Muscle of leg (tissue), 11 donors: ENCODE measurements around the gene CDH11. TPM values are rescaled to one million over a fixed set of nuclear protein-coding genes. Genes with fewer than 3 reads are reported as not detected.

ENCODE experiments used
- DNase-seq: peaks from one replicate; pipeline ENCODE4 v3.0.0; 2013
- H3K27ac ChIP-seq: one replicate; pipeline ENCODE4 v1.5.1; 2013; ENCODE audit warnings: mild to moderate bottlenecking, low read length, control low read depth
- H3K27me3 ChIP-seq: one replicate; pipeline ENCODE4 v1.6.1; 2013; ENCODE audit warnings: low read length; ENCODE audit not compliant: control insufficient read depth, insufficient read depth
- H3K36me3 ChIP-seq: one replicate; pipeline ENCODE4 v1.6.1; 2013; ENCODE audit warnings: low read length; ENCODE audit not compliant: control insufficient read depth, insufficient read depth
- H3K4me1 ChIP-seq: one replicate; pipeline ENCODE4 v1.6.1; 2013; ENCODE audit warnings: low read length; ENCODE audit not compliant: control insufficient read depth, insufficient read depth
- H3K4me3 ChIP-seq: one replicate; pipeline ENCODE4 v1.5.1; 2013; ENCODE audit warnings: low read length, control low read depth
- H3K9me3 ChIP-seq: replicated peaks from 2 replicates; pipeline ENCODE4 v1.6.1; 2013; ENCODE audit warnings: low read depth, low read length; ENCODE audit not compliant: control insufficient read depth
- WGBS: methylation state at CpG from one replicate; pipeline ENCODE4 v1.1.5; 2013; ENCODE audit warnings: missing lambda C conversion rate; ENCODE audit not compliant: insufficient coverage; 5-methylcytosine and 5-hydroxymethylcytosine counted together
- polyA plus RNA-seq, 8 donors: library from polyadenylated mRNA; unstranded; fragments of 120-200 nt; gene quantifications; one replicate each; pipeline versions ENCODE4 v1.2.1 to v1.2.3, GENCODE V29; 2013; ENCODE audit warnings: inconsistent platforms in 1 of 8, low replicate concordance in 1 of 8; ENCODE audit not compliant: insufficient read length in 8 of 8, insufficient read depth in 1 of 8
- total RNA-seq: library from RNA; stranded (reverse); fragments of 120-200 nt; gene quantifications from one replicate; pipeline ENCODE4 v1.2.4, GENCODE V29; 2013

Gene CDH11
- total and polyA plus RNA-seq, 9 donors = 40.7 to 114 (median 74.9) TPM

GRCh38 chr16:64993464-64993863 lies 128.4 kb downstream of the CDH11 start:
- H3K36me3 ChIP-seq = peaks cover 34% of the 10 kb centered on the region
- H3K9me3 ChIP-seq = no peaks in the 10 kb centered on the region
- 20% methylated on average over 1 of the region's 2 CpGs for WGBS
- no peak overlapping the region for H3K4me3 ChIP-seq
- no peaks in the 10 kb centered on the region for H3K4me1 ChIP-seq
- H3K27ac ChIP-seq = no peak overlapping the region
- H3K27me3 ChIP-seq = no peaks in the 10 kb centered on the region
- no peak for DNase-seq

DNA sequence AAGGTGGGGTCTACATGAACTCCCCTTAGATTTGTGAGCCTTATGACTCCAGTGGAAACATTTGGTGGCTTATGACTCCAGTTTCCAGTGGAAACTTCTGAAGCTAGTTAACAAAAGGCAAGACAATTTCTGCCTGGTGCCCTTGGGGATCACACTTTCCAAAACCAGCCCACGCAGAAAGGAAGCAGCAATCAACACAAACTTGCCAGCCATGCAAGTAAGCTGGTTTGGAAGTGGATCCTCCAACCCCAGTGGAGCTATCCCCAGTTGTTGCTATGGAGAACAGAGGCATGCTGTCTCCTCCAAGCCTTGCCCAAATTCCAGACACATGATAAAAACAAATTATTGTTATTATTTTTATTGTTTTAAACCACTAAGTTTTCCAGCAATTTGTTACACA lies 130.9 kb downstream of the CDH11 start:
- no peak overlapping the region for H3K4me3 ChIP-seq
- H3K36me3 ChIP-seq = peaks cover 38% of the 10 kb centered on the region
- no peaks in the 10 kb centered on the region for H3K4me1 ChIP-seq
- H3K27me3 ChIP-seq = no peaks in the 10 kb centered on the region
- no peaks in the 10 kb centered on the region for H3K9me3 ChIP-seq
- H3K27ac ChIP-seq = no peak overlapping the region
- DNase-seq = peak; percentile 57
- no CpG with 5 or more reads among the region's 1 CpG for WGBS

DNA sequence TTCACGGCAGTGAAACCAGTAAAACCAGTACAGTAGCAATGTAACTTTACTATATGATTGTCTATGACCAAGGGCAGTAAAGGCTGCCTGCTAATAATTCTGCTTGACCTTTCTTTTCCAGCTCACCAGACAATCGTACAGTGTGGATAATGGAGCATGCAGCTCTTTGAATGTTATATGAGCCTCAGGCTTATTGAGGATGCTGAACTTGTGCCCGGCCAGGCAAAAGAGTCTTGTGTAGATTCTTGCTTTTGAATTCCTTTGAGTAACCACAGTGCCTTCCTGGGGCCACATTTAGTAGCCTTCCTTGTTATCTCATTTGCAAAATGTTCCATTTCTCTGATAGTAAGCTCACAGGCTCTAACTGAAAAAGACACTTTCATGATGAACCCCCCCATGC lies 131.8 kb downstream of the CDH11 start:
- Histone ChIP-seq H3K9me3 (no peaks in the 10 kb centered on the region), H3K4me3 (no peak overlapping the region), H3K27ac (no peak overlapping the region), H3K4me1 (no peaks in the 10 kb centered on the region), H3K36me3 (peaks cover 41% of the 10 kb centered on the region), H3K27me3 (no peaks in the 10 kb centered on the region)
- DNase-seq = no peak
- no CpG with 5 or more reads among the region's 3 CpGs for WGBS

- H3K4me1 ChIP-seq = no peaks in the 10 kb centered on the region
- no peak overlapping the region for H3K27ac ChIP-seq
- whole genome bisulfite sequencing = 100% methylated on average over 2 of the region's 3 CpGs
- no peaks in the 10 kb centered on the region for H3K9me3 ChIP-seq
- no peaks in the 10 kb centered on the region for H3K27me3 ChIP-seq
- no peak overlapping the region for H3K4me3 ChIP-seq
- peaks cover 41% of the 10 kb centered on the region for H3K36me3 ChIP-seq
- no peak for DNase-seq
Observed at GRCh38 chr16:64989050-64989449, 132.8 kb downstream of the CDH11 start.

DNA sequence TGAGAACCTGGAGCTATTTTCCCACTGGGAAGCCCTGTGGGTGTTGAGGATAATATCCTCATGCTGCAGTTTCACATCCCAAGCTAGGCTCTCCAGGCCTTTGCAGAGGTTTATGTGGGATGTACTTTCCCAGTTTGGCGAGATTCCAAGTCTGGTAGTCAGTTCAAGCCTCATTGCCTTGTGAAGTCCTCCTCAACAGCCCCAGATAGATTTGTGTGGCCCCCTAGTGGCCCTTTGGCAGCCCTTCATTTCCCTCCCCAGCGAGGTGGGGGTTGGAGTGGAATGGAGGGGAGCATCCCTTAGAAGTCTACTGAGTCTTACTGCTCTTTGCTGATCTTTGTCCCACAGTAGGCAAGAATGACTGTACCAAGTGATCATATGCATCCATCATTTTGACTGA lies 137.9 kb downstream of the CDH11 start:
- Histone ChIP-seq H3K4me3 (no peak overlapping the region), H3K27ac (no peak overlapping the region), H3K27me3 (no peaks in the 10 kb centered on the region), H3K4me1 (peaks cover 2% of the 10 kb centered on the region), H3K9me3 (no peaks in the 10 kb centered on the region), H3K36me3 (peaks cover 34% of the 10 kb centered on the region)
- 20% methylated on average over 1 of the region's 2 CpGs for WGBS
- DNase-seq = peak; percentile 74

- Histone ChIP-seq H3K4me1 (peaks cover 2% of the 10 kb centered on the region), H3K4me3 (no peak overlapping the region), H3K27ac (no peak overlapping the region), H3K9me3 (no peaks in the 10 kb centered on the region), H3K27me3 (no peaks in the 10 kb centered on the region), H3K36me3 (peaks cover 28% of the 10 kb centered on the region)
- peak; percentile 24 for DNase-seq
- 94% methylated on average over 2 of the region's 3 CpGs for WGBS
Observed at GRCh38 chr16:64983231-64983630, 138.6 kb downstream of the CDH11 start.

- H3K27me3 ChIP-seq = no peaks in the 10 kb centered on the region
- peaks cover 2% of the 10 kb centered on the region for H3K4me1 ChIP-seq
- H3K9me3 ChIP-seq = no peaks in the 10 kb centered on the region
- no peak for DNase-seq
- peaks cover 23% of the 10 kb centered on the region for H3K36me3 ChIP-seq
- WGBS = no CpG with 5 or more reads among the region's 3 CpGs
- no peak overlapping the region for H3K27ac ChIP-seq
- H3K4me3 ChIP-seq = no peak overlapping the region
Observed at GRCh38 chr16:64982581-64982980, 139.3 kb downstream of the CDH11 start.

DNA sequence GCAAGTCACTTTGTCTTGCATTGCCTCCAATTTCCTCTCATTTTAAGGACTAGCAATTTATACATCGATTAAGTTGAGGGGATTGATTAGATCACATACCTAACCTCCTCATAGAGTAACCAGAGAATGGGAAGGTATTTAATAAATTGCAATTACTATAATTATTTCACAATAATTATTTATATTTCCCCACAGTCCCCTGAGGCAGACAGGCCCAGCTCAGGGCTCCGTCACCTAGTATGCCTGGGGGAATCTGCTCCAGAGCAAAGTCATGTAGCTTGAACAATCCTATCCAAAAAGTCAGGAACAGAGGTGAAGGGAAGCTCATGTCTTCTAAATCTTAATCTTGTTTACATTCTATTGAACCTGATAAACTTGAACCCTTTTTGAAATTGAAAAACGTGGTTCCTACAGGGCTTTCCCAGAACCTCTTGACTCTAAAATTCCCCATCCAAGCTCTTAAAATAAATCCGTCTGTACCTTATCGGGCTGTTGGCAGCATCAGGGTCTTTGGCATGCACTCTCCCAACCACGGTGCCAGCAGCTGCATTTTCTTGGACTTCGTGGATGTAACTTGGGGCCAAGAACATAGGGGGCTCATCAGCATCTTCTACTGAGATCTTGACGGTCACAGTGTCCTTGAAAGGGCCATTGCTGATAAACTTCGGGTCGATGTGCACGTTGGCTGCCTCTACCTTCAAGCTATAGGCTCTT lies 140.1 kb downstream of the CDH11 start:
- no peaks in the 10 kb centered on the region for H3K27me3 ChIP-seq
- H3K4me1 ChIP-seq = peaks cover 2% of the 10 kb centered on the region
- no peak for DNase-seq
- no peak overlapping the region for H3K27ac ChIP-seq
- WGBS = 64% methylated on average over 6 of the region's 11 CpGs
- H3K4me3 ChIP-seq = no peak overlapping the region
- H3K36me3 ChIP-seq = peaks cover 16% of the 10 kb centered on the region
- no peaks in the 10 kb centered on the region for H3K9me3 ChIP-seq

DNA sequence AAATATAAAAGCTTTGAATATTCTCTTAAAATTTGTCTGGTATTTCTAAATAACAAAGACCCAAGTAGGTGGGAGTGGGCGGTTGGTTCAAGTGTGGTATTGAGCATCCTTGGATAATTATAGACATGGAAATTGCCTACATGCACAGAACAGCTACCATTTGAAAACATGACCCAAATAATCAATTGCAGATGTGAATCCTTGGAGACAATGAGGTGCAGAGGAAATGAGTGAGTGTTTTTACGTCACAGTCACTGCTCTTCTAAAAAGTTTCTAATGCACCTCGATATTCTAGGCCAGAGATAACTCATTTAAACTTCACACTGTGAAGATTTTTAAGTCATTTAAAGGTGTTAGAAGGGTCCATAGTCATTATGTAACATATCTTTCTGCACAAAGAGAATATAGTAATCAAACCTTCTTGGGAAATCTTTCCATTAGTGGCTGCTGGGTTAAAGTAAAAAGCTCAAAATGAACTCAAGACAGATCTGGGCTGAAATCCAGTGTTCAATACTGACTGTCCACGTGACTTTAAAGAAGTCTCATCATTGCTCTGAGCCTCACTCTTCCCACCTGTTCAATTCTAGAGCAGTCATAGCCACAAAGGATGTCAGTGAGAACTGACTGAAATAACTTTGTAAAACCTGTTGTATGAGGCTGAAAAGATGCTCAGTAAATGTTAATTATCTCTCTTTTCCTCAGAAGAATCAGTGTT lies 144.5 kb downstream of the CDH11 start:
- Histone ChIP-seq H3K36me3 (peaks cover 18% of the 10 kb centered on the region), H3K4me3 (no peak overlapping the region), H3K9me3 (no peaks in the 10 kb centered on the region), H3K27ac (no peak overlapping the region), H3K27me3 (no peaks in the 10 kb centered on the region), H3K4me1 (peaks cover 2% of the 10 kb centered on the region)
- no peak for DNase-seq
- no CpG with 5 or more reads among the region's 4 CpGs for WGBS

DNA sequence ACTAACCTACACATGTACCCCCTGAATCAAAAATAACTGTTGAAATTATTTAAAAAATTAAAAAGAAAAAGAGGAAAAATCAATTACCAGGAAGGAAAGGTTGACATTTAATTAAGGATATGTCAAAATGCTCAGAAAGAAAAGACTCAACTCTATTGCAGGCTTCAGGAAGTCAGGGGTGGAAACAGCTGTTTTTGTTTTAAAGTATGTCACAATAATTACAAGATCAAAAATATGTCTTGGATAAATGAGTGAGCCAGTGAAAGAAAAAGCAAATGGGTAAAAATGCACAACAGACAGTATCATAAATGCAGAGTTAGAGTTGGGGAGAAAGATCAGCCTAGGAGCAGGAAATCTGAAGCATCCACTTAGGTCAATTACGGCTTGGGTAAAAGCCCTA lies 146.0 kb downstream of the CDH11 start:
- Histone ChIP-seq H3K9me3 (no peaks in the 10 kb centered on the region), H3K27me3 (no peaks in the 10 kb centered on the region), H3K4me1 (no peaks in the 10 kb centered on the region), H3K36me3 (peaks cover 28% of the 10 kb centered on the region), H3K4me3 (no peak overlapping the region), H3K27ac (no peak overlapping the region)
- 78% methylated on average over 1 of the region's 1 CpG for WGBS
- no peak for DNase-seq
